GM12891 (cell line): ENCODE measurements around the gene CMTM7.

Source experiments
- DNase-seq: peaks from one replicate; pipeline ENCODE4 v3.0.0; 2011; ENCODE audit warnings: low spot score; ENCODE audit not compliant: insufficient read length
- FAIRE-seq: peaks from 2 replicates; lab custom pipeline; 2011; peaks lifted over from hg19 to GRCh38; lab: Jason Lieb, UNC
- PAX5 ChIP-seq: IDR thresholded peaks from 2 replicates; pipeline ENCODE4 v1.6.1; 2011; ENCODE audit warnings: low read length, moderate library complexity, mild to moderate bottlenecking; ENCODE audit not compliant: insufficient read depth, severe bottlenecking
- POLR2A ChIP-seq: IDR thresholded peaks from 2 replicates; pipeline ENCODE4 v1.6.1; 2011; ENCODE audit warnings: low read depth, low read length, control low read depth
- POLR2AphosphoS5 ChIP-seq: IDR thresholded peaks from 2 replicates; pipeline ENCODE4 v1.6.1; 2011; ENCODE audit warnings: low read depth, low read length, control low read depth
- POU2F2 ChIP-seq: IDR thresholded peaks from 2 replicates; pipeline ENCODE4 v1.6.1; 2011; ENCODE audit warnings: low read depth, mild to moderate bottlenecking, control low read depth, low read length, moderate library complexity
- SPI1 ChIP-seq: IDR thresholded peaks from 2 replicates; pipeline ENCODE4 v1.6.1; 2011; ENCODE audit warnings: low read depth, low read length, control low read depth
- TAF1 ChIP-seq: IDR thresholded peaks from 2 replicates; pipeline ENCODE4 v1.6.1; 2011; ENCODE audit warnings: low read depth, low read length, control low read depth

Gene CMTM7

GRCh38 chr3:32500231-32500630 lies 108.6 kb downstream of the CMTM7 start:
- no peak for DNase-seq
- TF ChIP-seq PAX5, result no peak
- FAIRE-seq, result no peak

DNA sequence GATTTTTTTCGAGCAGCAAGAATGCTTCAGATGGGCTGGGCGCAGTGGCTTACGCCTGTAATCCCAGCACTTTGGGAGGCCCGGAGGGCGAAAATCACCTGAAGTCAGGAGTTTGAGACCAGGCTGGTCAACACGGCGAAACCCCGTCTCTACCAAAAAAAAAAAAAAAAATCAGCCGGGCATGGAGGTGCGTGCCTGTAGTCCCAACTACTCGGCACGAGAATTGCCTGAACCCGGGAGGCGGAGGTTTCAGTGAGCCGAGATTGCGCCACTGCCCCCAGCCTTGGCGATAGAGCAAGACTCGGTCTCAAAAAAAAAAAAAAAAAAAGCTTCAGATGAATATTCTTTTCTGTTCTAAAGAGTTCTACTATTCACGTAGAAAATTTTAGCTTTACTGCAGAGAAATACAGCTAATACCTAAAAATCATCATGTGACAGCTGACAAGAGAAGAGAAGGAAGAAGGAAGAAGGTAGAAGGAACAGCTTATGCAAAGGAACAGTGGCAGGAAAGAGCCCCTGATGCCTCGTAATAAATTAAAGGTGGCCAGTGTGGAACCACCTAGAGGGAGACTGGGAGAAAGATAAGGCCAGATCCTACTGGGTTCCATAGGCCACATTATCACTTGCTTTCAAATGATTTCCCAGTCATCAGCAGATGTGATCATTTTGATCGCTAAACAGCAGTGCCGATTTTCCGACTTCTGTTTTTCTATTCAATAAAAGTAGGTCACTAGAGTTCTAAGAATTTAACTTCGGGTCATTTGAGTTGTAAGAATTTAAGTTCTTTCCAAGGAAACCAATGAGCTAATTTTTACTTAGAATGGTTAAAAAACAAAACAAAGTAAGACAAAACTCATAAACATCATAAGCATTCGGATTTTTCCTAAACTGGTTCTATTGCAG lies 109.5 kb downstream of the CMTM7 start:
- DNase-seq (no peak), FAIRE-seq (no peak)
- TF ChIP-seq POLR2AphosphoS5, result no peak
- no peak for TF ChIP-seq PAX5
- no peak for TF ChIP-seq POU2F2
- TF ChIP-seq TAF1, result no peak
- no peak for TF ChIP-seq POLR2A

DNA sequence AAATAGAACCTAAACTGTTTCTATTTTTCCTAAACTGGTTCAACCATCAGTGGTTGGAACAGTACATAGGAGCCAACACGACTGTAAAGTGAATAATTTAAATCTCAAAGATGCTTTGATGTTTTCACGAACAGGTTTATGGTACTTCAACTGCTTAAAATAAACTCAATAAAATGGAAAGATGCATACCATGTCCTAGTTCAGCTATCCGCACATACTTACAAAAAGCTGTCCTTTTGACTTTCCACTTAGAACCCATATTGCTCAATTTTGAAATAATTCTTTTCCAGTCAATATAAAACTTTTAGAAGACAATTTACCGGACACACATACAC lies 110.1 kb downstream of the CMTM7 start:
- FAIRE-seq, result no peak
- TF ChIP-seq POLR2A, result no peak
- no peak for TF ChIP-seq PAX5
- TF ChIP-seq POLR2AphosphoS5, result no peak
- no peak for TF ChIP-seq SPI1
- no peak for TF ChIP-seq POU2F2

GRCh38 chr3:32502118-32502945 lies 110.7 kb downstream of the CMTM7 start, which contains the start of gene CMTM6:
TSS of gene CMTM6 (minus strand) at chr3:32502852. CDS start at chr3:32502745, 107 bp downstream.
- DNase-seq, result peak; percentile 86
- peak; percentile 85 for FAIRE-seq
- TF ChIP-seq POU2F2 (no peak), POLR2AphosphoS5 (peak; percentile 59; the same call in 1 of the 2 replicates), TAF1 (0 out of 2 replicates have a peak, but pooled peaks have one; percentile 35), SPI1 (no peak), POLR2A (peak; percentile 56; the same call in 1 of the 2 replicates)

More for the DNA sequence above, 110.1 kb downstream of the CMTM7 start:
- DNase-seq, result no peak

GRCh38 chr3:32502946-32503286 lies 111.3 kb downstream of the CMTM7 start:
- TF ChIP-seq SPI1 (no peak), POU2F2 (no peak), POLR2AphosphoS5 (no peak)
- DNase-seq (no peak), FAIRE-seq (no peak)
